ENCODE measurements around the gene SHMT2. TPM values are rescaled to one million over a fixed set of nuclear protein-coding genes. Genes with fewer than 3 reads are reported as not detected.

The SHMT2 gene
- total RNA-seq, 1 experiment from 2014 or later, result 297 TPM

GRCh38 chr12:57196439-57196838 lies 33.1 kb upstream of the SHMT2 start:
- Mint-ChIP-seq H3K4me1 (no peaks in the 10 kb centered on the region), H3K4me3 (no peak overlapping the region), H3K36me3 (peaks cover 69% of the 10 kb centered on the region), H3K27me3 (ENCODE audit: low read depth) (no peaks in the 10 kb centered on the region), H3K9me3 (peaks cover 5% of the 10 kb centered on the region; the same call in 1 of the 2 replicates), H3K27ac (no peak overlapping the region)
- POLR2A ChIA-PET, result no interaction called here
- TF ChIP-seq FOXJ3 (CRISPR knock-in tag; IDR thresholded peaks at IDR 0.05; ENCODE audit: borderline replicate concordance), result no peak
- TF ChIP-seq GRHL2 (CRISPR knock-in tag; IDR thresholded peaks at IDR 0.05; ENCODE audit: insufficient replicate concordance, severe bottlenecking), result no peak
- no peak for TF ChIP-seq USF2 (CRISPR knock-in tag; IDR thresholded peaks at IDR 0.05)
- no peak for TF ChIP-seq HMGXB4 (CRISPR knock-in tag; IDR thresholded peaks at IDR 0.05)
- TF ChIP-seq ZMAT4 (CRISPR knock-in tag; IDR thresholded peaks at IDR 0.05), result no peak
- TF ChIP-seq ZNF416 (CRISPR knock-in tag; IDR thresholded peaks at IDR 0.05), result no peak
- TF ChIP-seq E2F5 (CRISPR knock-in tag; IDR thresholded peaks at IDR 0.05), result no peak
- no peak for TF ChIP-seq ZNF281 (CRISPR knock-in tag; IDR thresholded peaks at IDR 0.05)
- CTCF ChIA-PET, result interaction anchor here (1.3 to 2.5 kb wide), 2 partner anchors 21 to 47 kb away, joined by 6 to 9 read pairs; no protein-coding TSS in a partner anchor
- DNase-seq (ENCODE audit: low spot score) (no peak), ATAC-seq (no peak)

GRCh38 chr12:57196956-57197355 lies 32.6 kb upstream of the SHMT2 start:
- Mint-ChIP-seq H3K36me3 (peaks cover 67% of the 10 kb centered on the region), H3K27me3 (ENCODE audit: low read depth) (no peaks in the 10 kb centered on the region), H3K4me3 (no peak overlapping the region), H3K4me1 (no peaks in the 10 kb centered on the region), H3K27ac (no peak overlapping the region), H3K9me3 (no peaks in the 10 kb centered on the region)
- ChIA-PET CTCF (interaction anchor here (0.6 to 2.5 kb wide), 5 partner anchors 15 to 69 kb away, joined by 3 to 12 read pairs (median 6); partner anchors contain the start of gene LRP1), POLR2A (no interaction called here)
- DNase-seq (ENCODE audit: low spot score) (no peak), ATAC-seq (no peak)
- TF ChIP-seq FOXP1 (CRISPR knock-in tag; IDR thresholded peaks at IDR 0.05; ENCODE audit: borderline replicate concordance) (no peak), NFATC4 (CRISPR knock-in tag; IDR thresholded peaks at IDR 0.05) (no peak), PRRX2 (CRISPR knock-in tag; IDR thresholded peaks at IDR 0.05) (no peak), ZBTB21 (CRISPR knock-in tag; IDR thresholded peaks at IDR 0.05; ENCODE audit: borderline replicate concordance) (no peak), ZNF219 (CRISPR knock-in tag; IDR thresholded peaks at IDR 0.05; ENCODE audit: borderline replicate concordance) (no peak), ESRRA (CRISPR knock-in tag; IDR thresholded peaks at IDR 0.05; ENCODE audit: borderline replicate concordance) (no peak), STAT6 (CRISPR knock-in tag; conservative IDR thresholded peaks at IDR 0.05; ENCODE audit: low read depth) (no peak), ATF3 (CRISPR knock-in tag; conservative IDR thresholded peaks at IDR 0.05) (no peak), E2F1 (CRISPR knock-in tag; IDR thresholded peaks at IDR 0.05) (no peak), SMAD3 (CRISPR knock-in tag; IDR thresholded peaks at IDR 0.05; ENCODE audit: borderline replicate concordance) (no peak), CBFB (CRISPR knock-in tag; IDR thresholded peaks at IDR 0.05; ENCODE audit: low read depth) (no peak)
